Aorta (tissue), 5 donors: ENCODE results near the gene CDK11B. TPM values are rescaled to one million over a fixed set of nuclear protein-coding genes. Genes with fewer than 3 reads are reported as not detected.

Experiments used
- ATAC-seq: fragments of 200-7000 bp; cut with Tn5 transposase; one replicate; pipeline ENCODE4 v1.9.1; 2022; ENCODE audit warnings: moderate library complexity; ENCODE audit not compliant: low FRiP score
- DNase-seq, 2 donors: peaks; one replicate each; pipeline ENCODE4 v3.0.0-alpha.2; 2020
- H3K27ac ChIP-seq, 2 donors: one replicate each; pipeline ENCODE4 v1.5.1; 2013; ENCODE audit warnings: low read length in 2 of 2, mild to moderate bottlenecking in 2 of 2, moderate library complexity in 2 of 2, control low read depth in 1 of 2, inconsistent platforms in 1 of 2, low read depth in 1 of 2
- H3K27me3 ChIP-seq, 2 donors: one replicate each; pipeline ENCODE4 v1.6.1; 2013; ENCODE audit warnings: control low read depth in 1 of 2, low read length in 1 of 2, mild to moderate bottlenecking in 1 of 2, moderate library complexity in 1 of 2; ENCODE audit not compliant: insufficient read depth in 2 of 2, control insufficient read depth in 1 of 2
- H3K36me3 ChIP-seq, 2 donors: one replicate each; pipeline ENCODE4 v1.6.1; 2013; ENCODE audit warnings: control low read depth in 1 of 2, low read length in 1 of 2, mild to moderate bottlenecking in 1 of 2; ENCODE audit not compliant: insufficient read depth in 2 of 2, control insufficient read depth in 1 of 2
- H3K4me1 ChIP-seq, 2 donors: one replicate each; pipeline ENCODE4 v1.6.1; 2013; ENCODE audit warnings: low read length in 2 of 2, control low read depth in 1 of 2, mild to moderate bottlenecking in 1 of 2, moderate library complexity in 1 of 2; ENCODE audit not compliant: insufficient read depth in 2 of 2, control insufficient read depth in 1 of 2
- H3K4me3 ChIP-seq, 2 donors: one replicate each; pipeline ENCODE4 v1.5.1; 2013; ENCODE audit warnings: low read length in 2 of 2, control low read depth in 1 of 2, mild to moderate bottlenecking in 1 of 2
- H3K9me3 ChIP-seq: one replicate; pipeline ENCODE4 v1.6.1; 2013; ENCODE audit warnings: mild to moderate bottlenecking, low read length; ENCODE audit not compliant: control insufficient read depth
- WGBS, 2 donors: extraction: QIAGEN DNeasy Blood & Tissue Kit; methylation state at CpG; one replicate each; pipeline ENCODE4 v1.1.7; 2013; 5-methylcytosine and 5-hydroxymethylcytosine counted together
- intact Hi-C, 2 donors: fragments of 100-400 bp; cut with DNase I; formaldehyde crosslinking; loops; one replicate each; pipeline versions ENCODE4 v1.14.2 to v1.15.0; 2022
- polyA plus RNA-seq, 2 donors: library from polyadenylated mRNA; stranded (reverse); fragments of 200-250 nt; gene quantifications; one replicate each; pipeline ENCODE4 v1.2.3, GENCODE V29; 2013
- total RNA-seq, 2 donors: library from RNA; stranded (reverse); fragmentation: NEBNext Ultra II Directional; extraction: Animal tissue kit (Norgen Biotek cat#: 25700); gene quantifications; one replicate each; pipeline ENCODE4 v1.2.1, GENCODE V29; 2021
- donor health status: healthy with polysubstance abuse.
- donor health status: Bipolar disorder and iron deficiency.
- donor health status: DM: no; HTN: no; CAD: no.
- donor health status: DM: no; HTN: no; CAD: no.
- donor health status: DM: yes; HTN: yes; CAD: no.

The CDK11B gene
- total and polyA plus RNA-seq, 4 donors, result 25.2 to 44.7 (median 34.6) TPM

DNA sequence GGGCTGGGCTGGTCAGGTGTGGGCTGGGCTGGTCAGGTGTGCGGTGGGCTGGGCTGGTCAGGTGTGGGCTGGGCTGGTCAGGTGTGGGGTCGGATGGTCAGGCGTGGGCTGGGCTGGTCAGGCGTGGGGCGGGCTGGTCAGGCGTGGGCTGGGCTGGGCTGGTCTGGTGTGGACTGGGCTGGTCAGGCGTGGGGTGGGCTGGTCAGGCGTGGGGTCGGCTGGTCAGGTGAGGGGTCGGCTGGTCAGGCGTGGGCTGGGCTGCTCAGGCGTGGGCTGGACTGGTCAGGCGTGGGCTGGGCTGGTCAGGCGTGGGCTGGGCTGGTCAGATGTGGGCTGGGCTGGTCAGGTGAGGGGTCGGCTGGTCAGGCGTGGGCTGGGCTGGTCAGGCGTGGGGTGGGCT lies 53.1 kb downstream of the CDK11B start:
- no peak overlapping the region for H3K27ac ChIP-seq
- no peak overlapping the region for H3K4me3 ChIP-seq
- no peaks in the 10 kb centered on the region for H3K9me3 ChIP-seq
- no peak for DNase-seq
- no peaks in the 10 kb centered on the region for H3K27me3 ChIP-seq
- ATAC-seq, result no peak
- intact Hi-C loops, result no loop called here
- H3K4me1 ChIP-seq, result no peaks in the 10 kb centered on the region
- H3K36me3 ChIP-seq, result no peaks in the 10 kb centered on the region
- WGBS, 2 donors, result 90% methylated on average over 17 of the region's 17 CpGs

DNA sequence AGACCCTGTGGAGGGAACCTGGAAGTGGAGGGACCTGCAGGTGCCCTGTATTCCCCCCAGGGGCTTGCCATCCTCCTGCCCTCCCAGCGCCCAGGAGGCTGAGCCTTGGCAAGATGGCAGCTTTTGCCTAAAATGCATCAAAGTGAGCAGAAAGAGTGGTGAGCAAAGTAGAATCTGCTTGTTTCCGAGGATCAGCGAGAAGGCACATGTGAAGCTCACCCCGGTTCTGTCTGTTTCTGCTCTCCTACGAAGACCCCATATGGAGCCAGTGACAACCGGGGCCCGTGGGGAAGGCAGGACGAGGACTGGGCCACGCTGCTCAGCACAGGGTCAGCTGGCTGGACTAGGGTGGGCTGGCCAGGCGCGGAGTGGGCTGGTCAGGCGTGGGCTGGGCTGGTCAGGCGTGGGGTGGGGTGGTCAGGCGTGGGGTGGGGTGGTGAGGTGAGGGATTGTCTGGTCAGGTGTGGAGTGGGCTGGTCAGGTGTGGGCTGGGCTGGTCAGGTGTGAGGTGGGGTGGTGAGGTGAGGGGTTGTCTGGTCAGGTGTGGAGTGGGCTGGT lies 53.7 kb downstream of the CDK11B start:
- Histone ChIP-seq H3K9me3 (no peaks in the 10 kb centered on the region), H3K27ac (no peak overlapping the region), H3K4me3 (no peak overlapping the region), H3K4me1 (no peaks in the 10 kb centered on the region), H3K36me3 (no peaks in the 10 kb centered on the region), H3K27me3 (no peaks in the 10 kb centered on the region)
- WGBS, 2 donors, result 72 to 73% methylated on average over 14 of the region's 14 CpGs
- intact Hi-C loops, result no loop called here
- ATAC-seq (no peak), DNase-seq (no peak)

DNA sequence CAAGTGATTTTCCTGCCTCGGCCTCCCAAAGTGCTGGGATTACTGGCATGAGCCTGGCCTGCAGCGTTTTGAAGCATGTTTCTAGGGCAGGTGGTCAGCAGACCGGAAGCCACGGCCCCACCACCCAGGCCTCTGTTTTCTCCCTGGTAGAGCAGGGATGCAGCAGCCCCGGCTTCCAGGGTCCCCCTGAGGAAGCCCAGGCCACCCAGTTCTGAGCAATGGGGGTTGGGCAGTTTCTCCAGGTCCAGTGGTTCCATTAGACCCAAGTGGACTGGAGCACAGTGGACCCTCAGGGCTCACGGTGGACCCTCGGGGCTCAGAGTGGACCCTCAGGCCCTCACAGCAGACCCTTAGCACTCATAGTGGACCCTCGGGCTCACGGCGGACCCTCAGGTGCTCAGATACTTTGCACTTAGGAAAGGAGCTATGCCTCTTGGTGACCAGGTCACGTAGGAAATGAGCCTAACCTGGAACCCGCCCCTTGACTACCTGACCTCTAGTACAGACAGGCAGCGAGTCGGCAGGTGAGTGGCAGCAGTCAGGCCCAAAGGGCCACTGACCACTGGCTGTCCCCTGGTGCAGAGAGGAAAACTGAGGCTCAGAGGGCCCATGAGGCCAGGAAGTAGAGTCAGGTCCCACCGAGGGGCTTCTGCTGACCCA lies 54.3 kb downstream of the CDK11B start:
- Histone ChIP-seq H3K27me3 (no peaks in the 10 kb centered on the region), H3K36me3 (no peaks in the 10 kb centered on the region), H3K4me1 (no peaks in the 10 kb centered on the region), H3K4me3 (no peak overlapping the region), H3K9me3 (no peaks in the 10 kb centered on the region), H3K27ac (no peak overlapping the region)
- WGBS, 2 donors, result 81 to 82% methylated on average over 15 of the region's 15 CpGs
- intact Hi-C loops, result no loop called here
- no peak for ATAC-seq
- DNase-seq, result no peak

DNA sequence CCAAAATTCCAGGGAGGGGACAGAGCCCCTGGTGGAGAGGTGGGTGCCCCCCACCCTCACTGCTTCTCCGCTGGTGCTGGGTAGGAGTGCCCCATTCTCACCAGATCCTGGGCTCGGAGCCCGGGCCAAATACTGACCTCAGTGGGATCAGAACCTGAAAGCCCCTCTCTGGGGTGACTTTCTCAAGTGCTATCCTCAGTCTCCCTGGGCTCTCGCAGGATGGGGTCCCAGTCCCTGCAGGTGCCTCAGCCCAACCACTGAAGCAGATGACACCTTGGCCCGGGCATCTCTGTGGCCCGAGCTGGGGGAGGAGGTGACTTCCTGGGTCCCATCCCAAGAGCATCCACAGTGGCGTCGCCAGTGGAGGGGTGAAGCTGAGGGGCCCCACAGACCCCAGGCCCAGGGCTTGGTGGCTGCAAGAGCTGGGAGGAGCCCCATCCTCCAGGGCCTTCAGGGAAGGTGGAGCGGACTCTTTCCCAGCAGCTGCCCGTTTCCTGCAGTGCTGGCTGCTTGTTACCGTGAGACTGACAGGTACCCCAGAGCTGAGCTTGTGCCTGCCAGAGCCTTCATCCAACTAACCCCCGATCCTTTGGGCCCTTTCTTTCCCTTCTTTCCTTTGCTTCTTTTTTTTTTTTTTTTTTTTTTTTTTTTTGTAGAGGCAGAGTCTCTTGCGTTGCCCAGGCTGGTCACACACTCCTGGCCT lies 55.0 kb downstream of the CDK11B start:
- Histone ChIP-seq H3K27me3 (no peaks in the 10 kb centered on the region), H3K4me1 (no peaks in the 10 kb centered on the region), H3K9me3 (no peaks in the 10 kb centered on the region), H3K4me3 (no peak overlapping the region), H3K36me3 (no peaks in the 10 kb centered on the region), H3K27ac (no peak overlapping the region)
- intact Hi-C loops, result no loop called here
- 63 to 66% methylated on average over 13 of the region's 13 CpGs for WGBS, 2 donors
- no peak for DNase-seq
- no peak for ATAC-seq

DNA sequence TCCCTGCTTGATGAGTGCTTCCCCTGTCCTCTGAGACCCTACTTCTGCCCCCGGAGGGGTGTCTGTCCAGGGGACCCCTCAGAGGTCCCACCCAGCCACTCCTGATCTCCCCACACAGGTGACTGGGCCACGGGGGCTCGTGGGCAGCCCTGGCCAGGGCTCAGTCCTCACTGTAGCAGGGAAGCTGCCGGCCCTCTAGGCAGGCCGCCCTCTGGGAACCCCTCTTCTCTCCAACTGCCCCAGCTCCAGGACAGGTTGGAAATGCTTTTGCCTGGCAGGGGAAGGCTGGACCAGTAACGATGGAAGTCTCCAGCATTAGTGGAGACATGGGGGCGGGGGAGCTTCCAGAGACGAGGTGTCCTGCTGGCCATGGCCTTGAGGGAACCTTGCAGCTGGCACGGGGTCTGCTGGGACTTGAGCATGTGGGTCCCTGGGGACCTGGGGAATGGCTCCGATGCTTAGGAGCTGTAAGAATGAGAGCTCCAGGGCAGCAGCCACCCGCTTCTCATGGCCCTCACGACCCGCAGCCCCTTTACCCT lies 55.8 kb downstream of the CDK11B start:
- Histone ChIP-seq H3K27me3 (no peaks in the 10 kb centered on the region), H3K4me1 (no peaks in the 10 kb centered on the region), H3K36me3 (no peaks in the 10 kb centered on the region), H3K4me3 (no peak overlapping the region), H3K27ac (no peak overlapping the region), H3K9me3 (no peaks in the 10 kb centered on the region)
- intact Hi-C loops, result no loop called here
- ATAC-seq (no peak), DNase-seq (no peak)
- WGBS, 2 donors, result 47 to 48% methylated on average over 13 of the region's 13 CpGs

DNA sequence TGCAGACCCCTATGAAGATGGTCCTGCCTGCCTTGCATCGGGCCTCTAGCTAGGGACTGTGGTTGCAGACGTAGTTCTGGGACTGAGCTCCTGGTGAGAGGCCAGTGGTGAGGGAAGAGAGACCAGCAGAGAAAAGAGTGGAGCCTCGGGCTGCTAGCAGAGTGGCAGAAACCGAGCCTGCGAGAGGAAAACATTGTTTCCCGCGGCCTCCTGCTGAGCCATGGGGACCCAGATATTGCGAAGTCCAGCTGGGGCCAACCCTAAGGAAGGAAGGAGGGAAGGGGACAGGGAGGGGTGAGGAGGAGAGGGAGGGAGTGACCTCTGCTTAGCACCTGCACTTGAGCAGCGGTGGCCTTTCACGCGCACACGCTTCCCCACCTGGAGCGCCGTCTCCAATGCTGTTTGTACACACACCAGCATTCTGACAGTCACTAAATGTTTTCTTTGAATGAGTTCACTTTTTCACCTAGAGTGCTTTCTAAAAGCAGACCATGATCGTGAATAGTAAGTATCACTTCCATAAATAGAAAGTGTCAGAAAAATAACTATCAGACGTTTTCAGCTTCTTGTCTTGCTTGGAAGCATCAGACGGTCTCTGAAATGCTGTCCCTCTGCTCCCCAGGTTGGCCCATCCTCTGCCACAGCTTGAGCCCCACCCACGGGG lies 56.4 kb downstream of the CDK11B start:
- H3K36me3 ChIP-seq, result no peaks in the 10 kb centered on the region
- no peaks in the 10 kb centered on the region for H3K4me1 ChIP-seq
- intact Hi-C loops, result no loop called here
- 53 to 62% methylated on average over 18 of the region's 18 CpGs for WGBS, 2 donors
- no peak overlapping the region for H3K27ac ChIP-seq
- no peaks in the 10 kb centered on the region for H3K27me3 ChIP-seq
- ATAC-seq (no peak), DNase-seq (no peak)
- H3K4me3 ChIP-seq, result no peak overlapping the region
- H3K9me3 ChIP-seq, result no peaks in the 10 kb centered on the region

DNA sequence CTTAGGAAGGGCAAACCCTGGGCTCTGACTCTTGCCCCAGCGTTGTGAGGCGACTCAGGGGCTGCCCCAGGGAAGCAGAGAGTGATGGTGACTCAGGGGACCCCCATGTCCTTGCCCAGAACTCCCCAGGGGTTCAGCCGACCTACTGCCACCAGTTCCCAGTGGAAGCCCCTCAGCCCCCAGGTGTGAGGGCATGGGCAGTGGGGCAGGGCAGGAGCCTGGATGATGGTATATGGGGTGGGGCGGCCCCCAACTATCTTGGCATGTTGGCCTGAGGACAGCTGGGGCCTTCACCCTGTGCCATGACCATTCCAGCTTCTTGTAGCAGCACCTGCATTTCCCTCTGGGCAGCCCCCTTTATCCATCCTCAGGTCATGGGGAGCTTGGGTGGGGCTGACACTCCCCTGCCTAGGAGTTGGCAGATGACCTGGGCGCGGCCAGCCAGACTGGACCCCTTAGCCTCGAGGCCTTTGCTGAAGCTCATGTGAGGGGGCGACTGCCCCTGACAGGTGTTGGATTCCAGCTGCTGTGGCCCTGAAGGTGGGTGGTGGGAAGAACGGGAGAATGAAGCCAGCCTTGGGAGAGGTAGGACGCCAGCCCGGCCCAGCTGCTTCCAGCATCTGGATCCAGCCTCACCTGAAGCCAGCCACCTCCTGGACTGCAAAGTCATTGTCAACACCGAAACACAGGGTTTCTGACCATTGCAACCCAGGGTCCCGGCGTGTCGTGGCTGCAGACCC lies 57.1 kb downstream of the CDK11B start:
- Histone ChIP-seq H3K4me1 (no peaks in the 10 kb centered on the region), H3K9me3 (no peaks in the 10 kb centered on the region), H3K36me3 (no peaks in the 10 kb centered on the region), H3K27me3 (no peaks in the 10 kb centered on the region), H3K4me3 (no peak overlapping the region), H3K27ac (no peak overlapping the region)
- intact Hi-C loops, result no loop called here
- WGBS, 2 donors, result 86 to 88% methylated on average over 15 of the region's 15 CpGs
- DNase-seq, result no peak
- no peak for ATAC-seq

DNA sequence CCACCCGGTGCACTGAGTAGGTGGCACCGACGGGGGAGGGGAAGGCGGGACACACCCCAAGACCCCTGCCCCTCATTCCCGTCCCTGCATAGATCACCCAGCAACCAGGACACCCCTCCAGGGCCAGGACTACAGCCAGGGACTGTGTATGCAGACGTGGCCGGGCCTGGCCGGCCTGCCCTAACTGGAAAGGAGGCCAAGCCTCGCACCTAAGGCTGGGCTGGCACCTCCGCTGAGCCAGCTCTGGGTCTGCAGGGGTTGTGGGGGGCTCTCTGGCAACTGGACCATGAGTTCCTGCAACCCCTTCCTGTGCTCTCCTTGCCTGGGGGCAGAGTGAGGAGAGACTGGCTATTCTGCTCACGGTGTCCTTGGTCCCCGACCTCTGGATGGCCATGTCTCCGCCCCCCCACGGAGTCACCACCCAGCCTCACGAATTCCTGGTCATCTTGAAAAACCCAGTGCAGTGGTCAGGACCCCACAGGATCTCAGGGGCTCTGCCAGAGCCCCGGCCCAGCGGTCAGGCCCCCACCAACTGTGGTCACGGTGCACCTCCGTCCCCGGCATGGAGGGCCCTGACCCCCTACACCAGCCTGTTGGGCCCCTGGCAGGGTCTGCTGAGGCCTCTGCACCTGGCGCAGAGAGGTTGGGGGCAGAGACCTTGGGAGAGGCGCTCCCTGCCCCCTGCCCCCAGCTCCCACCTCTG lies 57.8 kb downstream of the CDK11B start:
- ATAC-seq (no peak), DNase-seq (no peak)
- Histone ChIP-seq H3K4me1 (no peaks in the 10 kb centered on the region), H3K27me3 (no peaks in the 10 kb centered on the region), H3K4me3 (no peak overlapping the region), H3K36me3 (no peaks in the 10 kb centered on the region), H3K27ac (no peak overlapping the region), H3K9me3 (no peaks in the 10 kb centered on the region)
- 52 to 64% methylated on average over 22 of the region's 22 CpGs for WGBS, 2 donors
- intact Hi-C loops, result no loop called here
